Muscle of leg (tissue), 11 donors: ENCODE data around the gene RAB39A. TPM values are rescaled to one million over a fixed set of nuclear protein-coding genes. Genes with fewer than 3 reads are reported as not detected.

Experiments used
- DNase-seq: peaks from one replicate; pipeline ENCODE4 v3.0.0; 2013
- H3K27ac ChIP-seq: one replicate; pipeline ENCODE4 v1.5.1; 2013; ENCODE audit warnings: mild to moderate bottlenecking, low read length, control low read depth
- H3K27me3 ChIP-seq: one replicate; pipeline ENCODE4 v1.6.1; 2013; ENCODE audit warnings: low read length; ENCODE audit not compliant: control insufficient read depth, insufficient read depth
- H3K36me3 ChIP-seq: one replicate; pipeline ENCODE4 v1.6.1; 2013; ENCODE audit warnings: low read length; ENCODE audit not compliant: control insufficient read depth, insufficient read depth
- H3K4me1 ChIP-seq: one replicate; pipeline ENCODE4 v1.6.1; 2013; ENCODE audit warnings: low read length; ENCODE audit not compliant: control insufficient read depth, insufficient read depth
- H3K4me3 ChIP-seq: one replicate; pipeline ENCODE4 v1.5.1; 2013; ENCODE audit warnings: low read length, control low read depth
- H3K9me3 ChIP-seq: replicated peaks from 2 replicates; pipeline ENCODE4 v1.6.1; 2013; ENCODE audit warnings: low read depth, low read length; ENCODE audit not compliant: control insufficient read depth
- WGBS: methylation state at CpG from one replicate; pipeline ENCODE4 v1.1.5; 2013; ENCODE audit warnings: missing lambda C conversion rate; ENCODE audit not compliant: insufficient coverage; 5-methylcytosine and 5-hydroxymethylcytosine counted together
- polyA plus RNA-seq, 8 donors: library from polyadenylated mRNA; unstranded; fragments of 120-200 nt; gene quantifications; one replicate each; pipeline versions ENCODE4 v1.2.1 to v1.2.3, GENCODE V29; 2013; ENCODE audit warnings: inconsistent platforms in 1 of 8, low replicate concordance in 1 of 8; ENCODE audit not compliant: insufficient read length in 8 of 8, insufficient read depth in 1 of 8
- total RNA-seq: library from RNA; stranded (reverse); fragments of 120-200 nt; gene quantifications from one replicate; pipeline ENCODE4 v1.2.4, GENCODE V29; 2013

Gene RAB39A
- total and polyA plus RNA-seq, 9 donors, result 0.32 to 0.81 (median 0.48) TPM

DNA sequence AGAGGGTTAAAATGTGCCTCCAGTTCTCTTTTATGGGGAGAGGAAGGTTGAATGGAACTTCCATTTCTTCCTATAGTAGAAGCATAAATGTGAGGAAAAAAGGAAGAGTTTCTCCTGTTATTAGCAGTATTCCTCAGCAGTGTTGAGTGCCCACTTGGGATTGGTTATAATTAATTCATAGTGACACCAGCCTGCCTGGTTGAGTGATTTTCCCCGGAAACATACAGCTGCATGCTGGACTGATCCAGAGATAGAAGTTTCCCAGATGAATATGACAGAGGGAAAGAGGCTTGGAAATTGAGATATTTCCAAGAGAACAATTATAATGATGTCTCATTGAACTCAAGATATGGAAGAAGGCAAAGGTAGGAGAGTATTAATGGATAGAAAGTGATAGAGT lies 28.3 kb downstream of the RAB39A start:
- H3K4me1 ChIP-seq, result no peaks in the 10 kb centered on the region
- H3K4me3 ChIP-seq, result no peak overlapping the region
- no peaks in the 10 kb centered on the region for H3K36me3 ChIP-seq
- DNase-seq, result no peak
- H3K27ac ChIP-seq, result no peak overlapping the region
- no peaks in the 10 kb centered on the region for H3K9me3 ChIP-seq
- H3K27me3 ChIP-seq, result no peaks in the 10 kb centered on the region
- WGBS, result no CpG with 5 or more reads among the region's 1 CpG

DNA sequence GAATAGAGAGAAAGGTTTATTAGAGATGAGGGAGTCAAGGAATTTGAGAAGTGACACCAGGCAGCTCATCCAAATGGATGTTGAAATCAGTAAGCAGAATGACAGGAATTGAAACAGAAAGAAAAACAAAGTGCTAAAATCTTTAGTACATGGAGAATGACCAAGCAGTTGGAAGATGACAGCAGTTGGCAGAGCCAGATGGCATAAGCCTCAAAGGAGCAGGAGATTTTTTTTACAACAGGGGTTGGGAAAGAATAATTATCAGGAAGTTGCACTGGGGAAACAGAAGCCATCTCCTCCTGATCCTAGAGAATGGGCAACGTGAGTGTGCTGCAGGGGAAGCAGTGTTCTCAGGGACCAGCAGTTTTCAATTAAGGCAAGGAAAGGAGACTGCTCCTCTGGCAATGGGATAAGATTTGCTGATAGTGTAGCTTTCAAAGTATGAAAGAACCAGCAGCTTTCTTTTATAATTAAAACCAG lies 28.9 kb downstream of the RAB39A start:
- Histone ChIP-seq H3K27ac (no peak overlapping the region), H3K27me3 (no peaks in the 10 kb centered on the region), H3K9me3 (no peaks in the 10 kb centered on the region), H3K4me1 (no peaks in the 10 kb centered on the region), H3K4me3 (no peak overlapping the region), H3K36me3 (no peaks in the 10 kb centered on the region)
- WGBS, result no CpG with 5 or more reads among the region's 1 CpG
- peak; percentile 56 for DNase-seq

- Histone ChIP-seq H3K4me1 (no peaks in the 10 kb centered on the region), H3K27me3 (no peaks in the 10 kb centered on the region), H3K4me3 (no peak overlapping the region), H3K9me3 (no peaks in the 10 kb centered on the region), H3K27ac (no peak overlapping the region), H3K36me3 (no peaks in the 10 kb centered on the region)
- no peak for DNase-seq
- no CpG with 5 or more reads among the region's 3 CpGs for WGBS
Measured at GRCh38 chr11:107961480-107961879, 33.2 kb downstream of the RAB39A start.

DNA sequence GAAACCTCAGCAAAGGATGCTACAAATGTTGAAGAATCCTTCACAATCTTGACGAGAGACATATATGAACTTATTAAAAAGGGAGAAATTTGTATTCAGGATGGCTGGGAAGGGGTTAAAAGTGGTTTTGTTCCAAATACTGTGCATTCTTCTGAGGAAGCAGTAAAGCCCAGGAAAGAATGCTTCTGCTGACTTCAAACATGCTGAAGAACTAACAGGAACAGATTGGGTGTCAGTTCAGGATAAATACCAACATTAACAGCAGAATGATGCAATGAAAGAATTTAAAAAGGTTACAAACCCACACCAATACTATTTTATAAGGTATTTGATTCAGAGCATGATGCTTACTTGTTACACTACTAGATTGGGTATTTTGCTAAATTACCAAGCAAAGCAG lies 33.9 kb downstream of the RAB39A start:
- Histone ChIP-seq H3K36me3 (no peaks in the 10 kb centered on the region), H3K4me3 (no peak overlapping the region), H3K9me3 (no peaks in the 10 kb centered on the region), H3K4me1 (no peaks in the 10 kb centered on the region), H3K27me3 (no peaks in the 10 kb centered on the region), H3K27ac (no peak overlapping the region)
- no peak for DNase-seq
- no CpG with 5 or more reads among the region's 1 CpG for WGBS

DNA sequence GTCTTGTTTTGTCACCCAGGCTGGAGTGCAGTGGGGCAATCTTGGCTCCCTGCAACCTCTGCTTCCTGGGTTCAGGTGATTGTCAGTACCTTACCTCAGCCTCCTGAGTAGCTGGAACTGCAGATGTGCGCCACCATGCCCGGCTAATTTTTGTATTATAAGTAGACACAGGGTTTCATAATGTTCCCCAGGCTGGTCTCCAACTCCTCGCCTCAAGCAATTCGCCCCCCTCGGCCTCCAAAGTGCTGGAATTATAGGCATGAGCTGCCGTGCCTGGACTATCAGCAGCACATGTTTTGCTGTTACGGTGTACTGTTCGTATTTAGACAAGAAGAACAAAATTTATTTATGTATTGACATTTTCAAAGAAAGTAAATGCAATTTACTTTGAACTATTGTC lies 34.8 kb downstream of the RAB39A start:
- Histone ChIP-seq H3K27me3 (no peaks in the 10 kb centered on the region), H3K27ac (no peak overlapping the region), H3K36me3 (no peaks in the 10 kb centered on the region), H3K9me3 (no peaks in the 10 kb centered on the region), H3K4me3 (no peak overlapping the region), H3K4me1 (no peaks in the 10 kb centered on the region)
- DNase-seq, result no peak
- WGBS, result 90% methylated on average over 2 of the region's 8 CpGs

- Histone ChIP-seq H3K27ac (no peak overlapping the region), H3K27me3 (no peaks in the 10 kb centered on the region), H3K4me3 (no peak overlapping the region), H3K9me3 (no peaks in the 10 kb centered on the region), H3K4me1 (no peaks in the 10 kb centered on the region), H3K36me3 (no peaks in the 10 kb centered on the region)
- DNase-seq, result no peak
Measured at GRCh38 chr11:107969219-107969618, 41.0 kb downstream of the RAB39A start.

DNA sequence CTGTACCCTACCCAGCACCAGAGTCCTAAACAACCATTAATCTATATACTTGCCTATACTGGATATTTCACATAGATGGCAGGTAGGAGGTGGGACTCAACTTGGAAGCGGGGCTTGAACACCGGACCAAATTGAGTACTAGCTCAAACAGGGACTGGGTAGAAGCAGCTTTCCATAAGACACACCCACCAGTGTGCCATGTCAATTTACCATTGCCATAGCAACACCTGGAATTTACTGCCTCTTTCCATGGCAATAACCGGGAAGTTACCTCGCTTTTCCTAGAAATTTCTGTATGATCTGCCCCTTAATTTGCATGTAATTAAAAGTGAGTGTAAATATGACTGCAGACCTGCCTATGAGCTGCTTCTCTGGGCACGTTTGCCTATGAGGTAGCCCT lies 41.8 kb downstream of the RAB39A start:
- H3K36me3 ChIP-seq, result no peaks in the 10 kb centered on the region
- no peak for DNase-seq
- H3K4me1 ChIP-seq, result no peaks in the 10 kb centered on the region
- no peaks in the 10 kb centered on the region for H3K27me3 ChIP-seq
- 40% methylated on average over 1 of the region's 5 CpGs for WGBS
- no peaks in the 10 kb centered on the region for H3K9me3 ChIP-seq
- H3K27ac ChIP-seq, result no peak overlapping the region
- H3K4me3 ChIP-seq, result no peak overlapping the region

DNA sequence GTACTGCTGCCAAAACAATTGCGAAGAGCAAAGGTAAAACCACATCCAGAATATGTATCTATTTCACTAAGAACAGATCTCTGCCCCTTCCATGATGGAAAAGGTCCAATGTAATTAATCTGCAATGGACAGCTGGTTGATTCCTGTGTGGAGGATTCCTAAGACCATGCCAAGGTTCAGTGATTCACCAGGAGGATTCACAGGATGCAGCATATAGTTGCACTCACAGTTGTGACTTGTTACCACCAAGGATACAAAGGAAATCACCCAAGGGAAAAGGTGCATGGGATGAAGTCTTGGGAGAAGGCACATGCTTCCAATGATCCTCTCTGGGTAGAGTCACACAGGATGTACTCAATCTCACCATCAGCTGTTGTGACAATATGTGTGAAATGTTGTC lies 45.4 kb downstream of the RAB39A start:
- no CpG with 5 or more reads among the region's 1 CpG for WGBS
- Histone ChIP-seq H3K9me3 (no peaks in the 10 kb centered on the region), H3K27ac (no peak overlapping the region), H3K4me1 (no peaks in the 10 kb centered on the region), H3K27me3 (no peaks in the 10 kb centered on the region), H3K4me3 (no peak overlapping the region), H3K36me3 (no peaks in the 10 kb centered on the region)
- DNase-seq, result no peak

GRCh38 chr11:107988397-107989158 lies 60.3 kb downstream of the RAB39A start:
- Histone ChIP-seq H3K4me1 (no peaks in the 10 kb centered on the region), H3K36me3 (no peaks in the 10 kb centered on the region), H3K27ac (no peak overlapping the region), H3K9me3 (no peaks in the 10 kb centered on the region), H3K4me3 (no peak overlapping the region), H3K27me3 (no peaks in the 10 kb centered on the region)
- DNase-seq, result no peak
- WGBS, result no CpG with 5 or more reads among the region's 5 CpGs

- H3K27ac ChIP-seq, result no peak overlapping the region
- H3K36me3 ChIP-seq, result no peaks in the 10 kb centered on the region
- peak; percentile 25 for DNase-seq
- no peaks in the 10 kb centered on the region for H3K9me3 ChIP-seq
- 20% methylated on average over 1 of the region's 5 CpGs for WGBS
- H3K4me3 ChIP-seq, result no peak overlapping the region
- H3K27me3 ChIP-seq, result no peaks in the 10 kb centered on the region
- H3K4me1 ChIP-seq, result no peaks in the 10 kb centered on the region
Measured at GRCh38 chr11:107991868-107992414, 63.7 kb downstream of the RAB39A start.
